ENCODE measurements around the gene MTFP1.
"Not testable (repeated sequence)": the region's sequence is repeated elsewhere in the genome, so short reads cannot be mapped to it uniquely, and the experiment has no call there.

The MTFP1 gene

DNA sequence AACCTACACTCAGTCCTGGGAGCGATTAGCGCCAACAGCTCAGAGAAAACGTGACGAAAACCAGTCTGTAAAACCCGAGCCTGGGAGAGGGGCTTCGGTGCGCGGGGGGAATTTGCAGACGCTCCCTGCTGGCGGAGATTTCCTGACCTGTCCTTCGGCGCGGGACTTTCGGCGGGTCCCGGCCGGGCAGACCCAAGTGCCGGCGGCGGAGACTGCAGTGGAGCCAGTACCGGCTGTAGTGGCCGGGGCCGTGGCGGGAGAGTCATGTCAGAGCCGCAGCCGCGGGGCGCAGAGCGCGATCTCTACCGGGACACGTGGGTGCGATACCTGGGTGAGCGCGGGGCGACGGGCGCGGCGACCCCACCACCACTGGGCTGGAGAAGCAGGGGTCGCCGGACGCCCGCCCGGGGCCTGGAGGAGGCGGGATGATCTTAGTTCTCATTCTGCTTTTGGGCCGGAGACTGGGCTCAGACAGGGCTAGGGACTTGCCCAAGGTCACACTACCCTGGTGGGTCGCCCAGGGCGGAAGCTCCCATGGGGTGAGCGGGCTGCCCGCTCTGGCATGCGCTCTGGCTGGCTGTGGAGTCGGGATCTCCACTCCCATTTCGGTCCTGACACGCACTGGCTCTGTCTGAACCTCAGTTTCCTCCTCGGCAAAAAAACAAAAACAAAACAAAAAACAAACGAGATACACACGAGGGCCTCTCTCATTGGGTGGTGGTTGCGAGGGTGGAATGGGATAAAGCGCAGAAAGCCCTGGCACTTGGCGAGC lies at the start of gene MTFP1:
Gene MTFP1, plus strand, starts transcription at position 153 of the 772 bp plus-strand sequence. Its CDS starts 112 bp downstream, at position 265.
- peak; percentile 43 for DNase-seq

- DNase-seq, result no peak
These were observed 45.6 kb upstream of the MTFP1 start for GRCh38 chr22:30380011-30380410.

- no peak for DNase-seq
These were observed 44.3 kb upstream of the MTFP1 start for GRCh38 chr22:30381264-30381663.

- no peak for DNase-seq
These were observed 43.2 kb upstream of the MTFP1 start for GRCh38 chr22:30382340-30382739.

DNA sequence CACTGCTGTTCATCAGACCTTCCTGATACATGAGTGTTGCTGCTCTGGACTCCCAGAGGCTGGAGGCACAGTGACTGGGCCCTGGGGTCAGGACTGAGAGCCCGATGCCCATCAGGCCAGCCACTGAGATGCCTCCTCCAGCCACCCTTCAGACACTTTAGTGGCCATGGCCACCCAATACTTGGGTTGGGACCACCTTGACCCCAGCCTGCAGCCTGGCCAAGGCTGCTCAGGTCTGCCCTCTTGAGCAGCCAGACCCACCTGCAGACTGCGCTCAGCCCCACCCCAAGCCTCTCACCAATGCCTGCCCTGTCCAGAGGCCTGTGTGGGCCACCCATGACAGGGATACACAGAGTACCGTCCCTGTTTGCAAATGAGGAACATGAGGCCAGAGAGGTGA lies 42.5 kb upstream of the MTFP1 start:
- DNase-seq, result no peak

DNA sequence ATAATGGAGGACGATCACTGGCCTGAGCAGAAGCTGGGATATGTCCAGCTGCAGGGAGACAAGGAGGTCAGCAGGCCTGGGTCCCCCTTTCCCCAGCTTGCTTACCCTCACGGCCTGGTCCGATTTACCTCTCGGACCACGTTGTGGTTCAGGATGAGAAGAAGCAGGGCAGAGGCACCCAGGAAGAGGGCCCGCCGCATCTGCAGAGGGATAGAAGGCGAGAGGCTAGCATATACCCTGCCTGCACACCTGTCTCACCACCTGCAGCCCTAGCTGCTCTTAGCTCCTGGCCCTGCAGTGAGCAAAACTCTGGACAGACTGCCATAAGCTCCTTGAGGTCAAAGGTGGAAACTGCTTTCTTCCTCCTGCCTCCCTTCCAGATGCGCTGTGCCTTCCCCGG lies 39.6 kb upstream of the MTFP1 start:
- no peak for DNase-seq

DNA sequence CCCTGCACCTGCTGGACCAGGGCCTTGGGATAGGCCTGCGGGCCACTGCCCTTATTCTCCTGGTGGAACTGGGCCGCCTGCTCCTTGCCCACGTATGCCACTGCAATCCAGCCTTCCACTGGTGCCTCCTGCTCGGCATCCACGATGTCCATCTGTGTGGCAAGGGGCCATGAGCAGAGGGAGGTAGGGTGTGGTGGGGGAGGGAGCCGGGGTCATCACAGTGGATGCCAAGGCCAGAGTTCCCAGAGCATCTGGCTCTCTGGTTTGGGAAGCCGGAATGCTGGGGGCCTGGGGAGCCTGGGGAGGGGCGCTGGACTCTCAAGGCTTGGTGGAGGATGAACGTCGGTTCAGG lies 39.0 kb upstream of the MTFP1 start:
- no peak for DNase-seq

- peak; percentile 72 for DNase-seq
These were observed 38.4 kb upstream of the MTFP1 start, which contains the start of gene RNF215 for GRCh38 chr22:30386960-30387827. TSS of gene RNF215 (minus strand) at chr22:30387411. CDS start at chr22:30387313, 98 bp downstream.

GRCh38 chr22:30390974-30391691 lies 34.4 kb upstream of the MTFP1 start:
- DNase-seq, result peak; percentile 58

GRCh38 chr22:30392661-30393321 lies 32.8 kb upstream of the MTFP1 start:
- no peak for DNase-seq

DNA sequence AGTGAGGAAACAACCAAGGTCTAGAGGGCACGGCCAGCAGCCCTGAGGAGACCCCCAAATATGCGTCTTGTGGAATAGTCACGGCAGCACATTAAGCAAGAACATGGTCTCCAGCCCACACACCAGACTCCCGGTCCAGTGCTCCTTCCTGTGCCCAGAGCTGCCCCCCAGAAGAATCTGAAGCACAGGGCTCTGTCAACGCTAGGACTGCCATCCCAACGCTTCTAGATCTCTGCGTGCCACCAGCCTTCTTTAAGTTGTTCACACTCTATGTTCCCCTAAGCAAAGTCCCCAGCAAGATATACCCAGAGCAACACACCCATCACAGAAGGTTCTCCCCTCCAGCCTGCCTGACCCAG lies 32.3 kb upstream of the MTFP1 start:
- DNase-seq, result no peak

DNA sequence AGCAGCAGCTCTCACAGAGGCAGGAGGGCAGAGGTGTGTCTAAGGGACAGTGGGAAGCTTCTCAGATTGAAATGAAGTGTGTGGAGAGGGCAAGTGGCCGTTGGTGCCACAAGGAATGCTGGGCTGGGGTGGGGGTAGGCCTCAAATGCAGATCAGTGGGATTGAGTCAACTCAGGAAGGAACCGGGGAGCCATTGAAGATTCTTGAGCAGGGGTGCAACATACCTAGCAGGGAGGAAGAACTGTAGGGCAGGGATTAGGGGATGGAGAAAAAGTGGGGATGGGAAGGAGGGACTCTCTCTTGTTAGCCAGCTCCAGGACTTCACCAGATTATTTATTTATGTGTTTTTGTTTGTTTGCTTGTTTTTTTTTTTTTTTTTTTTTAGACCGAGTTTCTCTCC lies 31.7 kb upstream of the MTFP1 start:
- no peak for DNase-seq

DNA sequence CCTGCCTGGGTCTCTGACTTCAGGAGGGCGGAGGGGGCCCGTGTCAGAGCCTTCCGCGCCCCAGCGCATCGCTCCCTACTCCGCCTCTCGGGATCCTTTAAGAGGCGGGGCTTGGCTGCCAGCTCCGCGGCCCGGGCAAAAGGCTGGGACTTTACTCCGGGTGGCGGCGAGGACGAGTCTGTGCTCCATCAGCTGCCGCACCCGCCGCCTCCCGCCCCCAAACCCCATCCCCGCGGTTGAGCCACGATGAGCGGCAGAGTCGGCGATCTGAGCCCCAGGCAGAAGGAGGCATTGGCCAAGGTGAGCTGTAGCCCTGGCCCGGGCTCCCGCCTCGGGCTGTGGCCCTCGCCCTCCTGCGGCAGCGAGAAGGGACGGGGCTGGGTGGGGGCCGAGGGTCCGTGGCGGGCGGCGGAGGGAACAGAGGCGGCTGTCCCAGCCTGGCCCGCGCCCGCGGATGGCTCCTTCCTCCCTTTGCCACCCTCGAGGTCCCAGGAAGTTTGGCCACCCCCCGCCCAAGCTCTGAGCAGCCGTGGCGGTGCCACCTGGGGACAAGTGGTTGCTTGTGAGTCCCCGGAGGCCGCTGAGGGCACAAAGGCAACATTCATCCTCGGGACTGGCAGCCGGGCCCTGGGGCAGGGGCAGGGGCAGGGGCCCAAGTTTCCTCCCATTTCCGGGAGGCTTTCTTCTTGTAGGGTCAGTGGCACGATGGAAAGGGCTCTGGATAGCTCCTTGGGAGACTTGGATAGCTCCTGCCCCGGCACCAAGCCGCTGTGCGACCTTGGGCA lies 28.5 kb upstream of the MTFP1 start, which contains the start of gene SEC14L2:
Gene SEC14L2, plus strand, starts transcription at position 148 of the 785 bp plus-strand sequence. Its CDS starts 99 bp downstream, at position 247.
- DNase-seq, result peak; percentile 52

DNA sequence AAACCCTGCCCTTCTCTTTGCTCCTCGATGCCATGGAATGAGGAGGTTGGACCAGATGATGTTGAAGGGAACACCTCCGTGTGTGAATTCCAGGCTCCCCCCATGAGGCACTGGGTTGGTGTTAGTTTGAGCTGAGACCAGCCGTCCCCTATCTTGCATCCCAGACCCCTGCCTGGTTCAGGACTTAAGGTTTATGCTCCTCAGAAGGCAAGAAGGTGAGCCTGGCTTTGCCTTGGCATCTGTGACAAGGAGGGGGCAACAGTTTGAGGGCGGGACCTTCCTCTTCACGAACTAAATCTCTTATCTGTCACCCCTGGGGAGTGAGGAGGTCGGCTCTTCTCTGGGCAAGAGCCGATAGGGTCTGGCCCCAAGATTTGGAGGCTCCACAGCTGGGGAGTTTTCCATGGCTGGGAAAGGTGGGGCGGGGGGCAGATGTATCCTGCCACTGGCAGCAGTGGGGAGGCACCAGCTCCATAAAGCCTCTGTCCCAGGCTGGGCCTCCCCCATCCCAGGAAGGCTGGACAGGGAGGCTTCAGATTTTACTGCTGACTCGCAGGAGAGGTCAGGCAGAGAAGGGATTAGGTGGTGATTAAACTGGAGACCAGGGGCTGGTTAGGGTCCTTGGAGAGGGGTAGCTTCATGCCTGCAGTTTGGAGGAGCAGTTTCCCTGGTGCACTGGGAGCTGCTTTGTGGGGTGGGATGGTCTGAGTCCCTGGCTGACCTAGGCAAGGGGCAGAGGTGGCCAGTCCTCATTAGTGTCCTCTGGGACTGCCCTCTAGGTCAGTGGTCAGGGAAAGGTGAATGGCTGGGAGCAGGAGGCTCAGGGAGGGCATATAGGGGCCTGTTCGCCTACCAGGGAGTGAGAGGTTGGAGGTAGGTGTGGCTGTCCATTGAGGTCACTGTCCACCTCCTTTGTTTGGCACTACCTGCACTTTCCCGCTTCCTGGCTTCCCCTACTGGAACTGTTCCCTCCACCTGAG lies 27.6 kb upstream of the MTFP1 start:
- DNase-seq, result no peak

GRCh38 chr22:30398685-30399680 lies 26.6 kb upstream of the MTFP1 start:
- DNase-seq, result no peak

DNA sequence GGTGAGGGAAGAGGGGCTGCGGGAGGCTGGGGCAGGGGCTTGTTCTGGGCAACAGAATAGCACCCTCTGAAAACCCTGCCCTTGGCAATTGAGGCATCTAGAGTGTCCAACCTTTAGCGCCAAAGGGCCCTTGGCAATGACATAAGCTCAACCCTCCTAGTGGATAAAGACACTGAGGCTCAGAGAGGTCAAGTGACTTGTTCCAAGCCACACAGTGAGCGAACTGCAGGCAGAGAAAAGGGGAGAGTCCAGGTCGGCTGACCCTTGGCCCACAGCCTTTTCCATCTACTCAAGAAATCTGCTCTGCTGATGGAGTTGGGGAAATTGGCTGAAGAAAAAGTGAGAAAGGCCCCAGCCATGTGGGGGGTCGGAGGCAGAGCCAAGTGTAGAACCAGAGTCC lies 25.9 kb upstream of the MTFP1 start:
- no peak for DNase-seq

GRCh38 chr22:30400159-30400558 lies 25.4 kb upstream of the MTFP1 start:
- no peak for DNase-seq

GRCh38 chr22:30401024-30401423 lies 24.5 kb upstream of the MTFP1 start:
- DNase-seq, result not testable (repeated sequence)

DNA sequence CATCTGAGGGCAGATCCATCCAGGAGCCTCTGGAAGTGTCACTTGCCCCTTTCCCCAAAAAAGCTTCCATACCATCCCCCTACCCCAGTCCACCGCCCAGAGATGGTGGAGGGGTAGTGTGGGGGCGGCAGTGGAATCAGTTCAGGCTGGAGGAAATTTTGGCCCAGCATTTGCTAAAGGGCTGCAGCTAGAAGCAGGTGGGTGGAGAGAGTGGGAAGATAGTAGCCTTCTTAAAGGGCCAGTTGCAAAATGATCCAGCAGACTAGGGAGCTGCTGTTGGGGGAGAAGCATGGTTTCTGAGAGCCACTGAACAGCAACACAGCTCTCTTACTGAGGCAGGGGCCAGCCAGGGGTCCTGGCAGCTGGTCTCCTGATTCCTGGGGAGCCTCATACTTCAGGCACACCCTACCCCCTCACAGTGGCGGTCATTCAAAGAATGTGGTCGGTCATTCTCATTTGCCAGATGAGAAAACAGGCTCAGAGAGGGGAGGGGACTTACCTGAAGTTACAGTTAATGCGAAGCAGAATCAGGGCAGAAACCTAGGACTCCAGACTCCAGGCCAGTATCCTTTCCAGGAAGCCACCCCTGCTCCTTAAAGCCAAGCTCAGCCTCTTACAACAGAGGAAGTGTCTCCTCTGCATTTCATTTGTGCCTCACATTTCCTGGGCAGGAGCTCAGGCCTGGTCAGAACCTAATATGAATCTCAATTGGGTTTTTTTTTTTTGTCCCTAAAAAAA lies 23.4 kb upstream of the MTFP1 start:
- no peak for DNase-seq

Data from stimulated activated naive CD4-positive, alpha-beta T cell treated with Interleukin-2 at 50 U/mL for 16 hours (primary cell).